Right lobe of liver (tissue), 6 donors: Measurements from ENCODE around the gene SNRNP200. TPM values are rescaled to one million over a fixed set of nuclear protein-coding genes. Genes with fewer than 3 reads are reported as not detected.

Experiments
- ATAC-seq, 4 donors: fragments of 200-7000 bp; cut with Tn5 transposase; one replicate each; pipeline ENCODE4 v1.9.1; 2020; ENCODE audit warnings: mild to moderate bottlenecking in 4 of 4, moderate library complexity in 4 of 4
- DNase-seq, 3 donors: peaks; one replicate each; pipeline ENCODE4 v3.0.0-alpha.2; 2020
- H3K27ac ChIP-seq, 3 donors: fragments of 200-600 bp; one replicate each; pipeline ENCODE4 v1.8.0; 2022
- H3K27me3 ChIP-seq, 2 donors: fragments of 200-600 bp; one replicate each; pipeline ENCODE4 v1.8.0; 2022
- H3K36me3 ChIP-seq, 4 donors: fragments of 200-600 bp; sonication (generic) in 1 of 4; one replicate each; pipeline versions ENCODE4 v1.5.1 to v1.8.0; 2017 to 2022; ENCODE audit warnings: control low read depth in 1 of 4
- H3K4me1 ChIP-seq, 4 donors: fragments of 200-600 bp; sonication (generic) in 1 of 4; one replicate each; pipeline versions ENCODE4 v1.5.1 to v1.8.0; 2017 to 2022; ENCODE audit warnings: control low read depth in 1 of 4
- H3K4me3 ChIP-seq, 3 donors: fragments of 200-600 bp; one replicate each; pipeline ENCODE4 v1.8.0; 2022
- H3K9me3 ChIP-seq, 4 donors: fragments of 200-600 bp; sonication (generic) in 1 of 4; one replicate each; pipeline versions ENCODE4 v1.5.1 to v1.8.0; 2017 to 2022; ENCODE audit warnings: control low read depth in 1 of 4
- POLR2A ChIP-seq: fragments of 450-650 bp; IDR thresholded peaks from one replicate; pipeline ENCODE4 v1.6.1; 2017; ENCODE audit warnings: antibody characterized with exemption, mild to moderate bottlenecking
- WGBS: methylation state at CpG from one replicate; pipeline ENCODE4 v1.1.6; 2018; ENCODE audit warnings: low coverage, low lambda C conversion rate; ENCODE audit not compliant: insufficient coverage; ENCODE audit errors: missing lambda C conversion rate; 5-methylcytosine and 5-hydroxymethylcytosine counted together
- intact Hi-C, 2 donors: fragments of 100-400 bp; cut with DNase I; formaldehyde crosslinking; loops; one replicate each; pipeline versions ENCODE4 v1.11.2 to v1.14.1; 2022
- total RNA-seq, 6 experiments: library from RNA; depleted of rRNA in 2 of 6; stranded (reverse); fragments of >200 nt in 2 of 6; fragmentation: NEBNext Ultra II Directional in 3 of 6; extraction: Animal tissue kit (Norgen Biotek cat#: 25700) in 3 of 6; gene quantifications; one replicate each; pipeline versions ENCODE4 v1.1.0 to v1.2.4, GENCODE V29; 2016 to 2023
- TF ChIP-seq, protein P1 (sequence below), 4 donors: fragments of 200-600 bp in 3 of 4; fragments of 450-650 bp in 1 of 4; IDR thresholded peaks; one replicate each; pipeline versions ENCODE4 v1.5.1 to v1.8.0; 2016 to 2022; ENCODE audit warnings: antibody characterized with exemption in 4 of 4, mild to moderate bottlenecking in 2 of 4
- donor health status: DM: no; HTN: yes; CAD: no.
- donor health status: DM: no; HTN: no; CAD: no.
- donor health status: DM: no; HTN: no; CAD: no.
- donor health status: DM: no; HTN: yes; CAD: no.
- donor health status: DM: no; HTN: yes; CAD: no.

SNRNP200 gene
- total RNA-seq, 6 experiments from 2014 or later: 43.6 to 52.5 (median 46.8) TPM

GRCh38 chr2:96265349-96265839, 40.0 kb downstream of the SNRNP200 start:
- peaks cover 0 to 27% (median 11%) of the 10 kb centered on the region in 4 donors for H3K36me3 ChIP-seq
- peak overlapping the region; percentile 70 to 86 (median 84) for H3K27ac ChIP-seq
- no peak for TF ChIP-seq POLR2A
- TF ChIP-seq, protein P1, sequence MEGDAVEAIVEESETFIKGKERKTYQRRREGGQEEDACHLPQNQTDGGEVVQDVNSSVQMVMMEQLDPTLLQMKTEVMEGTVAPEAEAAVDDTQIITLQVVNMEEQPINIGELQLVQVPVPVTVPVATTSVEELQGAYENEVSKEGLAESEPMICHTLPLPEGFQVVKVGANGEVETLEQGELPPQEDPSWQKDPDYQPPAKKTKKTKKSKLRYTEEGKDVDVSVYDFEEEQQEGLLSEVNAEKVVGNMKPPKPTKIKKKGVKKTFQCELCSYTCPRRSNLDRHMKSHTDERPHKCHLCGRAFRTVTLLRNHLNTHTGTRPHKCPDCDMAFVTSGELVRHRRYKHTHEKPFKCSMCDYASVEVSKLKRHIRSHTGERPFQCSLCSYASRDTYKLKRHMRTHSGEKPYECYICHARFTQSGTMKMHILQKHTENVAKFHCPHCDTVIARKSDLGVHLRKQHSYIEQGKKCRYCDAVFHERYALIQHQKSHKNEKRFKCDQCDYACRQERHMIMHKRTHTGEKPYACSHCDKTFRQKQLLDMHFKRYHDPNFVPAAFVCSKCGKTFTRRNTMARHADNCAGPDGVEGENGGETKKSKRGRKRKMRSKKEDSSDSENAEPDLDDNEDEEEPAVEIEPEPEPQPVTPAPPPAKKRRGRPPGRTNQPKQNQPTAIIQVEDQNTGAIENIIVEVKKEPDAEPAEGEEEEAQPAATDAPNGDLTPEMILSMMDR (IDR thresholded peaks at IDR 0.05): no peak
- DNase-seq (peak; percentile 70 to 76 (median 74)), ATAC-seq (peak; percentile 5 to 8 (median 7))
- H3K9me3 ChIP-seq: no peaks in the 10 kb centered on the region
- no peaks in the 10 kb centered on the region for H3K27me3 ChIP-seq
- H3K4me3 ChIP-seq: peak overlapping the region; percentile 95 to 98 (median 97)
- peaks cover 0 to 46% (median 25%) of the 10 kb centered on the region in 4 donors for H3K4me1 ChIP-seq
- intact Hi-C loops: no loop called here
- 0% methylated on average over 14 of the region's 49 CpGs for WGBS

DNA sequence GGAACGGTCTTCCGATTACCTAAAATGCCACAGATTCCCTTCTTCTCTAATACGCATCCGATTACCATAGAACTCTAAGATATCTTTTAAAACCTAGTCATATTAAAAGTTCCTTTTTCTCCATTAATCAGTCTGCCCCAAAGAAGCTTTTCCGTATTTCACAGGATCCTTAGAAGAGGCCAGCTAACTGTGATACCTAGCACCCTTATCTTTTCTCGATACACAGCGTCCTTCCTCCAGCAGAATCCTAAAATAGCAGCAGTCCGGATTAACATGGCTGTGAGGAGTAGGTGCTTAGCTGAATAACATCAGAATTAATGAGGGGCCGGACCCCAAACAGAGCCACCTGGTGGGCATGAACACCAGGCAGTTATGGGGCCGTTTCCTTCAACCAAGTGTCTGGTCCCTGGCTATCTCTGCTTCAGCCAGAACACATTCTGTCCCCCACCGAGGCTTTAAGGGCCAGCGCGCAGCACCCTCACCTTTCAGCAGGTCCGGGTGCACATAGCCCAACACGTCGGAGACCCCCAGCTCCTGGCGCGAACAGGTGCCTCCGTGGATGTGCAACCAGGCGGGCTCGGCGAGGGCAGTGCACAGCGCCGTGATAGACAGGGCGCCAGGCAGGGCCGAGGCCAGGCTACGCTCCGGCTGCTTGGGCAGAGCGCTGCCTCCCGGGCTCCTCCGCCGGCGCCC, 40.5 kb downstream of the SNRNP200 start:
- Histone ChIP-seq H3K9me3 (no peaks in the 10 kb centered on the region), H3K4me1 (peaks cover 0 to 51% (median 28%) of the 10 kb centered on the region in 4 donors), H3K27ac (peak overlapping the region; percentile 70 to 86 (median 84)), H3K36me3 (peaks cover 0 to 22% (median 11%) of the 10 kb centered on the region in 4 donors), H3K27me3 (no peaks in the 10 kb centered on the region), H3K4me3 (peak overlapping the region; percentile 95 to 98 (median 97))
- TF ChIP-seq, protein P1 (IDR thresholded peaks at IDR 0.05): peak in 2 of 4 donors; percentile 14 to 23
- TF ChIP-seq POLR2A: no peak
- intact Hi-C loops: no loop called here
- ATAC-seq (no peak), DNase-seq (peak in 2 of 3 donors; percentile 59 to 68)
- 41% methylated on average over 11 of the region's 33 CpGs for WGBS

DNA sequence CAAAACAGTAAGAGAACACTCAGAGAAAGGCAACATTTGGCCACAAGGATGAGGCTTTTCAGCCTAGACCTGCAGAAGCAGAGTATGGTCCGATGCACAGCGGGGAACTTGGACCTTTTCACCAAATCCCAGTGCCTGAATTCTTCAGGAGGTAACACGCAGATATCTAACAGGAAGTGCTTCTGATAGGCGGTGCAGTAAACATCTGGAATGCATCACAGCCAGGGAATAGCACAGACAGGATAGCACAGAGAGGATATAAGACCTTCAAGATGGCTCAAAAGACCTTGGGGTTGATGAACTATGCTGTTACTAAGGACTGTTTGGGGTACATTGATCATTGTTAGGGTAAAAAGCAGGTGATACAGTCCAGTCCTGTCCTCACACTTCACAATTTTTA, 41.3 kb downstream of the SNRNP200 start:
- Histone ChIP-seq H3K27ac (peak overlapping the region in 1 of 3 donors; percentile 84), H3K9me3 (no peaks in the 10 kb centered on the region), H3K4me3 (peak overlapping the region; percentile 95 to 98 (median 97)), H3K36me3 (peaks cover 0 to 16% (median 9%) of the 10 kb centered on the region in 4 donors), H3K4me1 (peaks cover 0 to 59% (median 34%) of the 10 kb centered on the region in 4 donors), H3K27me3 (no peaks in the 10 kb centered on the region)
- TF ChIP-seq, protein P1 (IDR thresholded peaks at IDR 0.05): no peak
- TF ChIP-seq POLR2A: no peak
- intact Hi-C loops: no loop called here
- 43% methylated on average over 1 of the region's 4 CpGs for WGBS
- ATAC-seq: no peak
- DNase-seq: no peak

DNA sequence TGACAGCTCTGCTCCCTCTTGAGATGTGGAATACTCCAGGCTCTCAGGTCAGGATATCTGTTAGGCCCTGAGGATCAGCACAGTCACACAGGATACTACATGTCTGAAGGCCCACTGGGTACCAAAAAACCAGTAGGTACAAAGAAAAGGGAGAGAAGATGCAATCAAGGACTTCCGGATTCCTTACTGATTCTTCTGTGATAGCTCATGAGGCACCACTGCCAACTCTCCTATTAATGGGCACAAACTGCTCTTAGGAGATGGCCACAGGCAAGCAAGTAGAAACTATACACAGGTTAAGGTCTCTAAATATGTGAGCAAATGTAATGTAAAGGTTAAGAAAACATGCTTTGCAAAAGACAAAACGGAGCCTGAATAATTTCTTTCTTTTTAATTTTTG, 43.0 kb downstream of the SNRNP200 start:
- peak overlapping the region; percentile 80 to 91 (median 87) for H3K27ac ChIP-seq
- H3K27me3 ChIP-seq: no peaks in the 10 kb centered on the region
- ATAC-seq (no peak), DNase-seq (no peak)
- no peak overlapping the region for H3K4me3 ChIP-seq
- intact Hi-C loops: no loop called here
- H3K36me3 ChIP-seq: no peaks in the 10 kb centered on the region
- H3K4me1 ChIP-seq: peaks cover 0 to 76% (median 35%) of the 10 kb centered on the region in 4 donors
- WGBS: 48% methylated on average over 2 of the region's 2 CpGs
- no peak for TF ChIP-seq POLR2A
- TF ChIP-seq, protein P1 (IDR thresholded peaks at IDR 0.05): no peak
- H3K9me3 ChIP-seq: no peaks in the 10 kb centered on the region
